Gastroesophageal sphincter (tissue), 3 donors: ENCODE measurements around the gene MYO1G.

ENCODE experiments used
- EP300 ChIP-seq: sonication (generic); formaldehyde crosslinking; IDR thresholded peaks from one replicate; pipeline ENCODE4 v1.6.1; 2017; ENCODE audit warnings: antibody characterized with exemption, mild to moderate bottlenecking
- POLR2A ChIP-seq, 2 donors: fragments of 450-650 bp; IDR thresholded peaks; one replicate each; pipeline ENCODE4 v1.6.1; 2017; ENCODE audit warnings: antibody characterized with exemption in 2 of 2, mild to moderate bottlenecking in 2 of 2, moderate library complexity in 1 of 2
- POLR2AphosphoS5 ChIP-seq: sonication (generic); formaldehyde crosslinking; IDR thresholded peaks from one replicate; pipeline ENCODE4 v1.6.1; 2017; ENCODE audit warnings: antibody characterized with exemption
- TF ChIP-seq, protein P1 (sequence below), 4 experiments: fragments of 200-600 bp in 2 of 4; fragments of 450-650 bp in 2 of 4; sonication (generic) in 1 of 4; IDR thresholded peaks; one replicate each; pipeline ENCODE4 v1.5.1; 2017 to 2019; ENCODE audit warnings: antibody characterized with exemption in 4 of 4, mild to moderate bottlenecking in 2 of 4, moderate library complexity in 2 of 4

DNA sequence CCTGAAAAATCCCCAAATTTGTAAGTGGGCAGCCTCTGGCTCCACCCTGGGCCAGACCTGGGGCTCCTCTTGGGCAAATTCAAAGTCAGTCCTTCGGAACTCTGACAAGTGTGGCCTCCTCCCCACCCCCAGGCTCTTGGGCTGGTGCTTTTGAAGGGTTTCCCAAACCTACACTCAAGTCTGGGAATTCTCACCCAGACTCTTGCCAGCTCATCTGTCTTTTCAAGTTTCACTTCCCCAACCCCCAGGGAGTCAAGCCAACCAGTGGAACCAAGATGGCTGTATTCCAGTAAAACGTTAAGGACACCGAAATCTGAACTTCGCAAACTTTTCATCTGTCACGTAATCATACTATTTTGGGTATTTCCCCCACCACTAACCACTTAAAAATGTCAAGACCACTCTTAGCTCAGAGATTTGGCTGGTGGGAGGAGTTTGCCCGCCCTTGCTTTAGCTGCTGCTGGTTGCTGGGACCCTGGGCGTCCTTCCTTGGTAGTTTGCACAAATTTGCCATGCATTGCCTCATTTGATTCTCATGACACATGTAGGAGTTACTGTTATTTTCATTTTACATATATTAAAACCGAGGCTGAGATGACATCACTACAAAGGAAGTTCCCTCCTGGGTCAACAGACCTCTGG, 1.7 kb upstream of the MYO1G start:
- TF ChIP-seq, protein P1, sequence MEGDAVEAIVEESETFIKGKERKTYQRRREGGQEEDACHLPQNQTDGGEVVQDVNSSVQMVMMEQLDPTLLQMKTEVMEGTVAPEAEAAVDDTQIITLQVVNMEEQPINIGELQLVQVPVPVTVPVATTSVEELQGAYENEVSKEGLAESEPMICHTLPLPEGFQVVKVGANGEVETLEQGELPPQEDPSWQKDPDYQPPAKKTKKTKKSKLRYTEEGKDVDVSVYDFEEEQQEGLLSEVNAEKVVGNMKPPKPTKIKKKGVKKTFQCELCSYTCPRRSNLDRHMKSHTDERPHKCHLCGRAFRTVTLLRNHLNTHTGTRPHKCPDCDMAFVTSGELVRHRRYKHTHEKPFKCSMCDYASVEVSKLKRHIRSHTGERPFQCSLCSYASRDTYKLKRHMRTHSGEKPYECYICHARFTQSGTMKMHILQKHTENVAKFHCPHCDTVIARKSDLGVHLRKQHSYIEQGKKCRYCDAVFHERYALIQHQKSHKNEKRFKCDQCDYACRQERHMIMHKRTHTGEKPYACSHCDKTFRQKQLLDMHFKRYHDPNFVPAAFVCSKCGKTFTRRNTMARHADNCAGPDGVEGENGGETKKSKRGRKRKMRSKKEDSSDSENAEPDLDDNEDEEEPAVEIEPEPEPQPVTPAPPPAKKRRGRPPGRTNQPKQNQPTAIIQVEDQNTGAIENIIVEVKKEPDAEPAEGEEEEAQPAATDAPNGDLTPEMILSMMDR (IDR thresholded peaks at IDR 0.05) = no peak
- no peak for TF ChIP-seq POLR2A (IDR thresholded peaks at IDR 0.05)
- TF ChIP-seq POLR2AphosphoS5 = peak; percentile 67
- TF ChIP-seq EP300 = no peak
